Liver (tissue), 9 donors: ENCODE results near the gene BLOC1S5. TPM values are rescaled to one million over a fixed set of nuclear protein-coding genes. Genes with fewer than 3 reads are reported as not detected.

Source experiments
- DNase-seq: peaks from one replicate; pipeline ENCODE4 v3.0.0-alpha.2; 2017; ENCODE audit warnings: low spot score
- H3K27ac ChIP-seq, 2 donors: one replicate each; pipeline ENCODE4 v1.7.0; 2013; ENCODE audit warnings: inconsistent platforms in 2 of 2, low read length in 2 of 2, control low read depth in 1 of 2, low read depth in 1 of 2, mild to moderate bottlenecking in 1 of 2
- H3K27me3 ChIP-seq, 4 donors: one replicate each; pipeline versions ENCODE4 v1.6.1 to v1.7.0; 2013; ENCODE audit warnings: low read length in 3 of 4, inconsistent platforms in 1 of 4, mild to moderate bottlenecking in 1 of 4, moderate library complexity in 1 of 4; ENCODE audit not compliant: control insufficient read depth in 4 of 4, insufficient read depth in 4 of 4
- H3K36me3 ChIP-seq, 4 donors: one replicate each; pipeline versions ENCODE4 v1.6.1 to v1.7.0; 2013; ENCODE audit warnings: low read length in 3 of 4, mild to moderate bottlenecking in 3 of 4, low read depth in 1 of 4, moderate library complexity in 1 of 4; ENCODE audit not compliant: control insufficient read depth in 4 of 4, insufficient read depth in 3 of 4
- H3K4me1 ChIP-seq, 4 donors: one replicate each; pipeline versions ENCODE4 v1.6.1 to v1.7.0; 2013; ENCODE audit warnings: low read length in 3 of 4, mild to moderate bottlenecking in 3 of 4, moderate library complexity in 1 of 4; ENCODE audit not compliant: control insufficient read depth in 4 of 4, insufficient read depth in 4 of 4
- H3K4me3 ChIP-seq, 3 donors: one replicate each; pipeline versions ENCODE4 v1.6.1 to v1.7.0; 2013; ENCODE audit warnings: low read length in 3 of 3, control low read depth in 1 of 3, low read depth in 1 of 3, mild to moderate bottlenecking in 1 of 3
- H3K9ac ChIP-seq, 2 donors: one replicate each; pipeline ENCODE4 v1.7.0; 2013; ENCODE audit warnings: low read length in 2 of 2, mild to moderate bottlenecking in 2 of 2, moderate library complexity in 2 of 2, control low read depth in 1 of 2, low read depth in 1 of 2
- H3K9me3 ChIP-seq, 4 donors: one replicate each; pipeline versions ENCODE4 v1.6.1 to v1.7.0; 2013; ENCODE audit warnings: low read length in 3 of 4; ENCODE audit not compliant: control insufficient read depth in 4 of 4
- ATF3 ChIP-seq: IDR thresholded peaks from 2 replicates; pipeline ENCODE4 v1.6.1; 2016; ENCODE audit warnings: antibody characterized with exemption
- CTCF ChIP-seq: fragments of 150-350 bp; IDR thresholded peaks from 2 replicates; pipeline ENCODE4 v1.5.1; 2017; ENCODE audit warnings: improper control_type of control experiment, low read depth, low read length; ENCODE audit not compliant: missing input control
- FOXA1 ChIP-seq: IDR thresholded peaks from 2 replicates; pipeline ENCODE4 v1.6.1; 2016; ENCODE audit warnings: antibody characterized with exemption
- GABPA ChIP-seq, 2 donors: IDR thresholded peaks in 1 of 2; conservative IDR thresholded peaks in 1 of 2; 2 replicates each; pipeline ENCODE4 v1.6.1; 2016; ENCODE audit warnings: antibody characterized with exemption in 2 of 2, mild to moderate bottlenecking in 1 of 2, moderate library complexity in 1 of 2
- HNF4A ChIP-seq, 2 donors: conservative IDR thresholded peaks; 2 replicates each; pipeline ENCODE4 v1.6.1; 2016; ENCODE audit warnings: antibody characterized with exemption in 2 of 2, mild to moderate bottlenecking in 2 of 2
- HNF4G ChIP-seq: IDR thresholded peaks from 2 replicates; pipeline ENCODE4 v1.6.1; 2016; ENCODE audit warnings: antibody characterized with exemption
- JUND ChIP-seq, 2 donors: IDR thresholded peaks; 2 replicates each; pipeline ENCODE4 v1.6.1; 2016; ENCODE audit warnings: antibody characterized with exemption in 2 of 2
- MAX ChIP-seq: IDR thresholded peaks from 2 replicates; pipeline ENCODE4 v1.6.1; 2016; ENCODE audit warnings: antibody characterized with exemption
- NR2F2 ChIP-seq: IDR thresholded peaks from 2 replicates; pipeline ENCODE4 v1.6.1; 2016; ENCODE audit warnings: antibody characterized with exemption
- RAD21 ChIP-seq, 2 donors: IDR thresholded peaks; 2 replicates each; pipeline ENCODE4 v1.6.1; 2016; ENCODE audit warnings: antibody characterized with exemption in 2 of 2, mild to moderate bottlenecking in 2 of 2
- REST ChIP-seq: IDR thresholded peaks from 2 replicates; pipeline ENCODE4 v1.6.1; 2016; ENCODE audit warnings: antibody characterized with exemption, mild to moderate bottlenecking
- SP1 ChIP-seq: IDR thresholded peaks from 2 replicates; pipeline ENCODE4 v1.6.1; 2018; ENCODE audit warnings: antibody characterized with exemption, mild to moderate bottlenecking
- YY1 ChIP-seq: IDR thresholded peaks from 2 replicates; pipeline ENCODE4 v1.6.1; 2016; ENCODE audit warnings: antibody characterized with exemption, mild to moderate bottlenecking
- ZBTB33 ChIP-seq: IDR thresholded peaks from 2 replicates; pipeline ENCODE4 v1.6.1; 2016; ENCODE audit warnings: antibody characterized with exemption
- WGBS: extraction: QIAGEN DNeasy Blood & Tissue Kit; methylation state at CpG from one replicate; pipeline ENCODE4 v1.1.7; 2013; 5-methylcytosine and 5-hydroxymethylcytosine counted together
- polyA plus RNA-seq, 2 donors: library from polyadenylated mRNA; stranded (reverse) in 1 of 2; unstranded in 1 of 2; fragments of 200-250 nt in 1 of 2; fragments of >200 nt in 1 of 2; fragmentation: Nextera tagmentation in 1 of 2; extraction: Ambion mirVana in 1 of 2; gene quantifications; one replicate each; pipeline versions ENCODE4 v1.2.1 to v1.2.3, GENCODE V29; 2013 to 2015
- total RNA-seq, 2 donors: library from RNA; depleted of rRNA; stranded (reverse); fragments of >200 nt; gene quantifications; one replicate each; pipeline ENCODE4 v1.2.3, GENCODE V29; 2014
- donor health status: healthy.
- donor health status: healthy.
- donor health status: healthy.
- donor health status: healthy.
- donor health status: healthy.

BLOC1S5 gene
- total and polyA plus RNA-seq, 4 donors = 5.2 to 11.1 (median 7.1) TPM

GRCh38 chr6:7979831-7980230 lies 84.4 kb downstream of the BLOC1S5 start (continued):
- no peak for TF ChIP-seq REST

GRCh38 chr6:7978736-7979135 lies 85.5 kb downstream of the BLOC1S5 start:
- WGBS = 83% methylated on average over 3 of the region's 3 CpGs
- no peak overlapping the region for H3K9ac ChIP-seq
- TF ChIP-seq SP1 = no peak
- TF ChIP-seq FOXA1 = no peak
- TF ChIP-seq HNF4A (conservative IDR thresholded peaks at IDR 0.05) = no peak
- no peak for TF ChIP-seq CTCF

GRCh38 chr6:7976485-7977056 lies 87.6 kb downstream of the BLOC1S5 start:
- H3K9ac ChIP-seq = no peak overlapping the region
- H3K27ac ChIP-seq = no peak overlapping the region
- no peaks in the 10 kb centered on the region for H3K9me3 ChIP-seq

More at GRCh38 chr6:7978736-7979135, 85.5 kb downstream of the BLOC1S5 start:
- no peaks in the 10 kb centered on the region for H3K27me3 ChIP-seq
- DNase-seq = no peak
- H3K36me3 ChIP-seq = no peaks in the 10 kb centered on the region
- H3K9me3 ChIP-seq = no peaks in the 10 kb centered on the region
- no peak overlapping the region for H3K4me3 ChIP-seq
- no peak overlapping the region for H3K27ac ChIP-seq
- H3K4me1 ChIP-seq = peaks cover 3 to 13% (median 7%) of the 10 kb centered on the region in 4 donors

GRCh38 chr6:7975764-7976146 lies 88.4 kb downstream of the BLOC1S5 start:
- H3K4me1 ChIP-seq = peaks cover 3 to 13% (median 7%) of the 10 kb centered on the region in 4 donors
- H3K4me3 ChIP-seq = no peak overlapping the region
- no peaks in the 10 kb centered on the region for H3K27me3 ChIP-seq
- H3K27ac ChIP-seq = no peak overlapping the region
- H3K36me3 ChIP-seq = no peaks in the 10 kb centered on the region
- WGBS = 41% methylated on average over 8 of the region's 8 CpGs
- H3K9ac ChIP-seq = no peak overlapping the region
- no peak for DNase-seq
- H3K9me3 ChIP-seq = no peaks in the 10 kb centered on the region
- TF ChIP-seq JUND (IDR thresholded peaks at IDR 0.05) (no peak), NR2F2 (no peak), RAD21 (IDR thresholded peaks at IDR 0.05) (no peak), REST (no peak), YY1 (no peak), MAX (no peak), HNF4G (no peak), GABPA (IDR thresholded peaks at IDR 0.05 in 1 of 2, conservative IDR thresholded peaks at IDR 0.05 in 1 of 2) (no peak), HNF4A (conservative IDR thresholded peaks at IDR 0.05) (no peak), ATF3 (no peak), ZBTB33 (no peak)

More at GRCh38 chr6:7976485-7977056, 87.6 kb downstream of the BLOC1S5 start:
- no peaks in the 10 kb centered on the region for H3K36me3 ChIP-seq
- no peak overlapping the region for H3K4me3 ChIP-seq
- no peak for DNase-seq
- no peak for TF ChIP-seq YY1
- 93% methylated on average over 8 of the region's 8 CpGs for WGBS
- no peaks in the 10 kb centered on the region for H3K27me3 ChIP-seq
- H3K4me1 ChIP-seq = peaks cover 3 to 13% (median 7%) of the 10 kb centered on the region in 4 donors
